Stimulated activated memory B cell treated with anti-CD40 and anti-IgM and Interleukin-4, amounts not matched to agents 10 μg/mL and 1 μg/mL and 100 μg/mL, for 72 hours (primary cell): Measurements from ENCODE around the gene RGP1.

Experiments
- ATAC-seq: fragments of 150-1000 bp; cut with Tn5 transposase; 2 replicates; pipeline ENCODE4 v1.10.0; 2021
- H3K27ac Mint-ChIP-seq: one replicate; pipeline ENCODE4 v1.8.0; 2022; ENCODE audit warnings: mild to moderate bottlenecking, mixed read lengths
- H3K27me3 Mint-ChIP-seq: one replicate; pipeline ENCODE4 v1.8.0; 2022; ENCODE audit warnings: mixed read lengths
- H3K36me3 Mint-ChIP-seq: one replicate; pipeline ENCODE4 v1.8.0; 2022; ENCODE audit warnings: mixed read lengths
- H3K4me1 Mint-ChIP-seq: one replicate; pipeline ENCODE4 v1.8.0; 2022; ENCODE audit warnings: mixed read lengths
- H3K4me3 Mint-ChIP-seq: one replicate; pipeline ENCODE4 v1.8.0; 2022; ENCODE audit warnings: mild to moderate bottlenecking, moderate library complexity, mixed read lengths
- H3K9me3 Mint-ChIP-seq: one replicate; pipeline ENCODE4 v1.8.0; 2022; ENCODE audit warnings: mixed read lengths

Gene RGP1

GRCh38 chr9:35748858-35749514 is at the start of gene RGP1, which contains the start of gene GBA2:
Gene RGP1, plus strand, starts transcription at chr9:35749287. Its CDS starts 469 bp downstream, at chr9:35749756.
Gene GBA2, minus strand, starts transcription at chr9:35749228. Its CDS starts 524 bp downstream, at chr9:35748704.
- peak; percentile 93 for ATAC-seq
- H3K27me3 Mint-ChIP-seq: no peaks in the 10 kb centered on the region
- no peaks in the 10 kb centered on the region for H3K9me3 Mint-ChIP-seq
- peaks cover 36% of the 10 kb centered on the region for H3K4me1 Mint-ChIP-seq
- H3K4me3 Mint-ChIP-seq: peak within 1 kb of the TSS; percentile 93
- H3K27ac Mint-ChIP-seq: peak within 1 kb of the TSS; percentile 93
- peaks cover 49% of the 10 kb centered on the region for H3K36me3 Mint-ChIP-seq

GRCh38 chr9:35700031-35700430 is 49.1 kb upstream of the RGP1 start:
- peaks cover 11% of the 10 kb centered on the region for H3K4me1 Mint-ChIP-seq
- no peak overlapping the region for H3K27ac Mint-ChIP-seq
- H3K4me3 Mint-ChIP-seq: no peak overlapping the region
- no peak for ATAC-seq
- H3K36me3 Mint-ChIP-seq: peaks cover 31% of the 10 kb centered on the region
- H3K9me3 Mint-ChIP-seq: no peaks in the 10 kb centered on the region
- no peaks in the 10 kb centered on the region for H3K27me3 Mint-ChIP-seq

- Mint-ChIP-seq H3K4me1 (peaks cover 11% of the 10 kb centered on the region), H3K4me3 (no peak overlapping the region), H3K36me3 (peaks cover 31% of the 10 kb centered on the region), H3K9me3 (no peaks in the 10 kb centered on the region), H3K27ac (no peak overlapping the region), H3K27me3 (no peaks in the 10 kb centered on the region)
- ATAC-seq: no peak
Observed at GRCh38 chr9:35700942-35701341, 48.1 kb upstream of the RGP1 start.

GRCh38 chr9:35702696-35703095 is 46.4 kb upstream of the RGP1 start:
- Mint-ChIP-seq H3K9me3 (no peaks in the 10 kb centered on the region), H3K27me3 (no peaks in the 10 kb centered on the region), H3K36me3 (peaks cover 30% of the 10 kb centered on the region), H3K4me1 (no peaks in the 10 kb centered on the region), H3K4me3 (no peak overlapping the region), H3K27ac (no peak overlapping the region)
- no peak for ATAC-seq

- no peak for ATAC-seq
- H3K36me3 Mint-ChIP-seq: peaks cover 40% of the 10 kb centered on the region
- H3K27me3 Mint-ChIP-seq: no peaks in the 10 kb centered on the region
- no peaks in the 10 kb centered on the region for H3K4me1 Mint-ChIP-seq
- H3K27ac Mint-ChIP-seq: peak overlapping the region; percentile 18
- H3K9me3 Mint-ChIP-seq: no peaks in the 10 kb centered on the region
- H3K4me3 Mint-ChIP-seq: no peak overlapping the region
Observed at GRCh38 chr9:35703906-35704672, 45.0 kb upstream of the RGP1 start.

- H3K9me3 Mint-ChIP-seq: no peaks in the 10 kb centered on the region
- H3K27ac Mint-ChIP-seq: no peak overlapping the region
- no peaks in the 10 kb centered on the region for H3K4me1 Mint-ChIP-seq
- H3K27me3 Mint-ChIP-seq: no peaks in the 10 kb centered on the region
- peaks cover 45% of the 10 kb centered on the region for H3K36me3 Mint-ChIP-seq
- no peak overlapping the region for H3K4me3 Mint-ChIP-seq
- ATAC-seq: no peak
Observed at GRCh38 chr9:35705372-35705771, 43.7 kb upstream of the RGP1 start.

- Mint-ChIP-seq H3K4me1 (no peaks in the 10 kb centered on the region), H3K9me3 (no peaks in the 10 kb centered on the region), H3K27me3 (no peaks in the 10 kb centered on the region), H3K4me3 (no peak overlapping the region), H3K36me3 (peaks cover 51% of the 10 kb centered on the region), H3K27ac (no peak overlapping the region)
- ATAC-seq: no peak
Observed at GRCh38 chr9:35705836-35706430, 43.2 kb upstream of the RGP1 start.

- ATAC-seq: no peak
- Mint-ChIP-seq H3K27ac (peak overlapping the region; percentile 19), H3K36me3 (peaks cover 61% of the 10 kb centered on the region), H3K4me1 (peaks cover 6% of the 10 kb centered on the region), H3K27me3 (no peaks in the 10 kb centered on the region), H3K4me3 (no peak overlapping the region), H3K9me3 (no peaks in the 10 kb centered on the region)
Observed at GRCh38 chr9:35706951-35707350, 42.1 kb upstream of the RGP1 start.

GRCh38 chr9:35708146-35708545 is 40.9 kb upstream of the RGP1 start:
- Mint-ChIP-seq H3K27me3 (no peaks in the 10 kb centered on the region), H3K36me3 (peaks cover 70% of the 10 kb centered on the region), H3K9me3 (no peaks in the 10 kb centered on the region), H3K4me3 (no peak overlapping the region), H3K4me1 (peaks cover 6% of the 10 kb centered on the region), H3K27ac (peak overlapping the region; percentile 19)
- no peak for ATAC-seq

- H3K4me3 Mint-ChIP-seq: no peak overlapping the region
- H3K9me3 Mint-ChIP-seq: no peaks in the 10 kb centered on the region
- no peak for ATAC-seq
- H3K27ac Mint-ChIP-seq: peak overlapping the region; percentile 29
- peaks cover 85% of the 10 kb centered on the region for H3K36me3 Mint-ChIP-seq
- H3K4me1 Mint-ChIP-seq: peaks cover 6% of the 10 kb centered on the region
- H3K27me3 Mint-ChIP-seq: no peaks in the 10 kb centered on the region
Observed at GRCh38 chr9:35710818-35711500, 38.1 kb upstream of the RGP1 start.

- Mint-ChIP-seq H3K36me3 (peaks cover 89% of the 10 kb centered on the region), H3K4me3 (no peak overlapping the region), H3K27ac (peak overlapping the region; percentile 29), H3K27me3 (no peaks in the 10 kb centered on the region), H3K4me1 (peaks cover 10% of the 10 kb centered on the region), H3K9me3 (no peaks in the 10 kb centered on the region)
- ATAC-seq: peak; percentile 73
Observed at GRCh38 chr9:35711501-35712428, 37.3 kb upstream of the RGP1 start.

- no peak overlapping the region for H3K4me3 Mint-ChIP-seq
- no peaks in the 10 kb centered on the region for H3K9me3 Mint-ChIP-seq
- H3K27ac Mint-ChIP-seq: peak overlapping the region; percentile 70
- no peak for ATAC-seq
- peaks cover 10% of the 10 kb centered on the region for H3K4me1 Mint-ChIP-seq
- peaks cover 88% of the 10 kb centered on the region for H3K36me3 Mint-ChIP-seq
- no peaks in the 10 kb centered on the region for H3K27me3 Mint-ChIP-seq
Observed at GRCh38 chr9:35712762-35713400, 36.2 kb upstream of the RGP1 start.

GRCh38 chr9:35713578-35713977 is 35.5 kb upstream of the RGP1 start:
- H3K9me3 Mint-ChIP-seq: no peaks in the 10 kb centered on the region
- H3K4me3 Mint-ChIP-seq: no peak overlapping the region
- H3K27me3 Mint-ChIP-seq: no peaks in the 10 kb centered on the region
- peaks cover 88% of the 10 kb centered on the region for H3K36me3 Mint-ChIP-seq
- no peak for ATAC-seq
- peaks cover 17% of the 10 kb centered on the region for H3K4me1 Mint-ChIP-seq
- peak overlapping the region; percentile 70 for H3K27ac Mint-ChIP-seq

GRCh38 chr9:35714123-35714522 is 35.0 kb upstream of the RGP1 start:
- H3K9me3 Mint-ChIP-seq: no peaks in the 10 kb centered on the region
- no peak for ATAC-seq
- peaks cover 23% of the 10 kb centered on the region for H3K4me1 Mint-ChIP-seq
- peaks cover 82% of the 10 kb centered on the region for H3K36me3 Mint-ChIP-seq
- no peak overlapping the region for H3K4me3 Mint-ChIP-seq
- H3K27ac Mint-ChIP-seq: no peak overlapping the region
- no peaks in the 10 kb centered on the region for H3K27me3 Mint-ChIP-seq
